HG02763 (cell line): ENCODE results near the gene LYPLAL1.
"Not testable (repeated sequence)": the region's sequence is repeated elsewhere in the genome, so short reads cannot be mapped to it uniquely, and the experiment has no call there.

Source experiments
- ATAC-seq: cut with Tn5 transposase; IDR thresholded peaks from one replicate; pipeline ENCODE4 v1.9.1; 2021; ENCODE audit warnings: mild to moderate bottlenecking, moderate library complexity; ENCODE audit not compliant: unreplicated experiment

LYPLAL1 gene

GRCh38 chr1:219161371-219161770, 12.3 kb upstream of the LYPLAL1 start:
- no peak for ATAC-seq

GRCh38 chr1:219163401-219163954, 10.2 kb upstream of the LYPLAL1 start:
- no peak for ATAC-seq

GRCh38 chr1:219171192-219171935, 2.3 kb upstream of the LYPLAL1 start:
- no peak for ATAC-seq

GRCh38 chr1:219172821-219173220, 857 bp upstream of the LYPLAL1 start:
- no peak for ATAC-seq

GRCh38 chr1:219173434-219173757, 282 bp upstream of the LYPLAL1 start:
- peak; percentile 1 for ATAC-seq

- ATAC-seq, result peak; percentile 28
These were observed 958 bp downstream of the LYPLAL1 start for GRCh38 chr1:219174460-219175211.

GRCh38 chr1:219175212-219175564, 1.5 kb downstream of the LYPLAL1 start:
- ATAC-seq, result no peak

- no peak for ATAC-seq
These were observed 2.5 kb downstream of the LYPLAL1 start for GRCh38 chr1:219176168-219176567.

GRCh38 chr1:219177363-219177762, 3.7 kb downstream of the LYPLAL1 start:
- ATAC-seq, result no peak

- ATAC-seq, result no peak
These were observed 4.3 kb downstream of the LYPLAL1 start for GRCh38 chr1:219177940-219178339.

GRCh38 chr1:219179293-219179692, 5.6 kb downstream of the LYPLAL1 start:
- ATAC-seq, result no peak

GRCh38 chr1:219184337-219184736, 10.7 kb downstream of the LYPLAL1 start:
- ATAC-seq, result no peak

- no peak for ATAC-seq
These were observed 11.9 kb downstream of the LYPLAL1 start for GRCh38 chr1:219185486-219186117.

- peak; percentile 32 for ATAC-seq
These were observed 14.7 kb downstream of the LYPLAL1 start for GRCh38 chr1:219188331-219188803.

- peak; percentile 63 for ATAC-seq
These were observed 15.5 kb downstream of the LYPLAL1 start for GRCh38 chr1:219189021-219189824.

GRCh38 chr1:219189952-219190351, 16.3 kb downstream of the LYPLAL1 start:
- no peak for ATAC-seq

- no peak for ATAC-seq
These were observed 16.9 kb downstream of the LYPLAL1 start for GRCh38 chr1:219190605-219191004.

- ATAC-seq, result not testable (repeated sequence)
These were observed 22.2 kb downstream of the LYPLAL1 start for GRCh38 chr1:219195833-219196232.

- ATAC-seq, result no peak
These were observed 28.0 kb downstream of the LYPLAL1 start for GRCh38 chr1:219201656-219202055.

- no peak for ATAC-seq
These were observed 28.9 kb downstream of the LYPLAL1 start for GRCh38 chr1:219202567-219202966.

GRCh38 chr1:219206350-219206749, 32.7 kb downstream of the LYPLAL1 start:
- no peak for ATAC-seq
